HG02943 (cell line): ENCODE measurements around the gene PBX2.

Experiments used
- ATAC-seq: cut with Tn5 transposase; IDR thresholded peaks from one replicate; pipeline ENCODE4 v1.9.1; 2021; ENCODE audit warnings: mild to moderate bottlenecking, low read depth, moderate library complexity; ENCODE audit not compliant: unreplicated experiment

The PBX2 gene

DNA sequence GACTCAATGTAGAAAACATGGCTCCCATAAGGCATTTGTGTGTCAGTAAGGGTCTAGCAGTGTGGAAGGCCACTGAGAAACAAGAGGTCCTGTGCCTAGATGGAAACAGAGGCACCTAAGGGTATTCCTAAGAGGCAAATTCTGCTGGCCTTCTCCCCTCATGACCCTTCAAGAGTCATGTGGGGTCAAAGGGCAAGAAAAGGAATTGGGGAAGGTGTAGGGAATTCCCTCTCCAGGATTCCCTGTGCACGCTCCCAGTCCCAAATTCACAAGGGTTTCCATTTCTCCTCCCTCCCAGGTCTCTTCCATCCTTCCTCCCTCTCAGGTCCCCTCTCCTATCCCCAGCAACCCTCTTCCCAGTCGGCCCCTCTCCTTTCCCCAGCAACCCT is 14.7 kb downstream of the PBX2 start:
- no peak for ATAC-seq

DNA sequence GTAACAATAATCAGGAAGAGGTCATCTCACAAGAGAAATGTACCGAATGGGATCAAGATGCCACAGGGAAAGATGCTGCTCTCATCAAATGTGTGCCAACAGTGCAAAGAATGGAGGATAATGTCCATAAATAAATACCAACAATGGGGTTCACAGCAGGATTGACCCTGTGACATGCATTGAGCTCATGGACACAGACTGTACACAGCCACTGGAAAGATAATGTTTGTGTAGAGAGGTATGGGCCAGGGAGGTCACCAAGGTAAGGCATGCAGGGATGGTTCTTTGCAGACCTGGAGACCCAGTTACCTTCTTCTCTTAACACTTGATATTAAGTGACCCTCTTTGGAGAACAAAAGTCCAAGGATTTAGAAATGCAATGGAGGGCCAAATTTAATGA is 15.6 kb downstream of the PBX2 start:
- no peak for ATAC-seq

DNA sequence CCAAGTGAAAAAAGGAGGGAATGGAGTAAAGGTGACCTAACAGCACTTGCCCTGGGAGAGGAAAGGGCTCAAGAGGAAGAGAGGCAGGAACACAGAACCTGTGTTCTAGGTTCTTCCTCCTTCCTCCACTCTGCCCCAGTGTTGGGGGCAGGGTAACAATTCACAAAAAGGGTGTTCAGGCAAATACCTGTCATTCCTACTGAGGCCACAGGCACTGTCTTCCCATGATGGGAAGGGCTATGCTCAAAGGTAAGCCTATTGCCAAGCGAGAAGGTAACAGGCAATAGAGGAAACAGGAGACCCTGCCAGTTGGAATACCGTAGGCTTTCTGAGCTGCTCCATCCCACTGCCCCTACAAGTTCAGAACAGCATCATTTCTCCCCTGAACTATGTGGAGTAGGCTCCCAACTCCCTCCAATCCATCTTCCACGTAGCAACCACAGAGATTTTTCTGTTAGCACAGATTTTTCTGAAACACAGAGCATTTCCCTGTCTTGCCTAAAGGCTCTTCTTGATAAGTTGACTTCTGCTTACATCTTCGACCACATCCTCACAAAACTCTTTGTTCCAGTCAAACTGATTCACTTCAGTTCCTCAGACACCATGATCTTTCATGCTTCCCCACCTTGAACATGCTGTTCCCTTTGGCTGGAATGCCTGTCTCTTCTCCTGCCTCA is 16.8 kb downstream of the PBX2 start:
- ATAC-seq = no peak

DNA sequence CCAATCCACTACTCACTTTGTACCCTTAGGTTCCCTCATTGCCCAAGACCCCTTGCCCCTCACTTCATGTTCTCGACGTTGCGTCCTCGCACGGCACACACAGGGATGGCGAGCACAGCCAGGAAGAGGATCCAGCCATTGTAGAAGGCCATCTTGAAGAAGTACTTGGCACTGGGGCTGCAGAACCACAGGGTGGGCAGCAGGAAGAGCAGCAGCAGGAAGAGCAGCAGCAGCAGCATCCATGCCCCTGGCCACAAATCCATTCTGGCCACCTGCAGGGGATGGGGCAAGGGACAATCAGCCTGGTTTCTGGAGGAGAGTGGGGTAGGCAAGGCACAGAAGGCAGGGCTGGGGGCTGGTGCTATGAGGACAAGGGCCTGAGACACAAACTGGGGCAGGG is 18.8 kb downstream of the PBX2 start:
- no peak for ATAC-seq

DNA sequence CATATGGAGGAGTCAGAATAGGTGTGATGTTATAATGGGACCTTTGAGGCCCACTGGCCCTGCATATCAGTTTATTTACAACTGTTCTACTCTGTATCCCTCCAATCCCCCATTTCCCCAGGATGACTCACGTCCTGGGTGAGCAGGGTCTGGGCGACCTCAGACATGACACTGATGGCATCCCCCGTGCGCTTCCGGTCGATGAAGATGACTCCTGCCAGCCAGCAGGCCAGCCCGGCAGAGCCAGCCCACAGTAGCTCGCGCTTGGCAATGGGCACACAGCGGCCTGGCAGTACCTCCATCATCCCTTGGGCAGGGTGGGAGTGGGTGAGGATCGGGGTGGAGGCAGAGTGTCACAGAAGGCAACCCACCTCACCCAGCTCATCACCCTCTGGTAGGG is 19.7 kb downstream of the PBX2 start:
- ATAC-seq = no peak

DNA sequence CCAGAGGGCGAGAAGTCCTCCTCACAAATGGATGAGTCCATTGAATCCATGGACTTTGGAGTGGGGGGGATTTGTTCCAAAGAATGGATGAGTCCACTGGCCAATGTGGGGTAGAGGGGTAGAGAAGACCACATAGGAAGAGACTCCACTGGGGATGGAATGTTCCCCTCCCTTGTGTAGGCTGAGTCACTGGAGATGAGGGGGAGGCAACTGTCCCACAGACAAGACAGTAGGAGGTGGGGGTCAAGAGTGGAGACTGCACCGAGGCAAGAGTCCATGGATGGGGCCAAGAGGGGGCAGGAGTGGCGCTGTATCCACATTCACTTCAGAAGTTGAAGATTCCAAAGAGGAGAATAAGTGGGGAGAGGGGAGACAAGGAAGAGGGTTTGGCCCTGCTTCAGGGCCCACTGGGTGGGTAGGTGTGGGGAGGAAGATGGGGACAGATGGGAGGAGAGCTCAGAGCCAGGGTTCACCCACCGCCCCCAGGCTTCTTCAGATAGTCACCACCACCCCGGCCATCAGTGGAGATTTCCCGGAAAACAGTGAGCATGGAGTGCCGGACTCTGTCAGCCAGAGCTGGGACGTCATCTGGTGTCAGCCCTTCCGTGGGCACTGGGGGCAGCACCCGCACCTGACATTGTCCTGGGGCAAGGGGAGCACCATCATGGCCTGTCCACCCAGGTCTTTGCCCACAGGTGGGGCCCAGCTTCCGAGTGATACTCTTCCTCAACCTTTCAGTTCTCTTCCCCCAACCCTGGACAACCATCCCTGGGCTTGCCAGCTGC is 21.0 kb downstream of the PBX2 start:
- ATAC-seq = no peak

DNA sequence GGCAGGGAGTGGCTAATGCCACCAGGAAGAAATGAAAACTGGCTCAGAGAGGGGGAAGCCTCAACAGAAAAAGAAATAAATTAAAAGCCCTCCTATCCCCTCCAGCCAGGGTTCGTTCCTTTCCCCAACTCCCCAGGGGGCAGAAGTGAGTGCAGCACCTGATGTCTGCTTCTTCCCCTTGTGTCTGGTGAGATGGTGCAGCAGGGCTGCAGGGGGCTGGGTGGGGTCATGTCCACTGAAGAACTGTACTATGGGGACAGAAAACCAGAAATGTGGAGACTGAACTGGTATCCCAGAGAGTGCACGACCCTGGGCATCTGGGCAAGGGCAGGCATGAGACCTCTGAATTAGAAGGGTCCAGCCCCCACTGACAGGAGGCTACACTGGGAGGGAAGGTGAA is 21.7 kb downstream of the PBX2 start:
- ATAC-seq = no peak

DNA sequence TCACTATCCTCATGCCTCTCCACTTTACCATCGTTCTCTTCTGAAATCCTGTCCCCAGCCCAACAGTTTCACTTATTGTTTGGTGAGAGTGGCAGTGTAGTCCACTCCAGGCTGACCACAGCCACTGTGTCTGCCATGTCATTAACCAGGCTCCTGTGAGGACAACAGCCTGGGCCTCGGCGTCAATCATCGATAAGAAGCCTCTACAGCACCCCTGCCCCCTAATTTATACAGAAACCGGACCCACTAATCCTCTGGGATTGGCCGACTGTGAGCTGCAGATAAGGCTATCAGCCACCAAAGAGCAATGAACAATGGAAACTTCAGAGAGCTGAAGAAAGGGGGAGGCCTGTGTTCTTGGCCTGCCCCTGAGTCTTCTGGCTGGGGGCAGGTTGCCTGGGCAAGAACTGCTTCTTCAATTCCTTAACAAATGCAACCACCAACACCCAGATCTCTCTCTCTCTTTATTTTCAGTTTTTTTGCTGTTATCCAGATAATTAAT is 22.2 kb downstream of the PBX2 start:
- ATAC-seq = no peak

DNA sequence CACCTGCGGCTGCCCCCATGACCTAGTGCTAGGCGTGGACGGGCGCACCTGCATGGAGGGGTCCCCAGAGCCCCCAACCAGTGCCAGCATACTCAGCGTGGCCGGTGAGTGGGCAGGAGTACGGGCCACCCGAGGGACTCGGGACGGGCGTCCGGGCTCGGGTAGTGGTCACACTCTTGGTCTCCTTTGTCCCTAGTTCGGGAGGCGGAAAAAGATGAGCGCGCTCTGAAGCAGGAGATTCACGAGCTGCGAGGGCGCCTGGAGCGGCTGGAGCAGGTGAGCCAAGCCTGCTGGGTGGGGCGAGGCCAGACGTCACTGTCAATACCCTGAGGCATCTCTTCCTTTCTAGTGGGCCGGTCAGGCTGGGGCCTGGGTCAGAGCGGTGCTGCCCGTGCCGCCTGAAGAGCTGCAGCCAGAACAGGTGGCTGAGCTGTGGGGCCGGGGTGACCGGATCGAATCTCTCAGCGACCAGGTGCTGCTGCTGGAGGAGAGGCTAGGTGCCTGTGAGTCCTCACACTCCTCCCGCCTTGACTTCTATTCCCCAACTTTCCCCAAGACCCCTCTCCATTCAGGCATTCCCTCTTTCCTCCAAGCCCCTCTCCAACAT is 22.7 kb downstream of the PBX2 start:
- ATAC-seq = no peak

DNA sequence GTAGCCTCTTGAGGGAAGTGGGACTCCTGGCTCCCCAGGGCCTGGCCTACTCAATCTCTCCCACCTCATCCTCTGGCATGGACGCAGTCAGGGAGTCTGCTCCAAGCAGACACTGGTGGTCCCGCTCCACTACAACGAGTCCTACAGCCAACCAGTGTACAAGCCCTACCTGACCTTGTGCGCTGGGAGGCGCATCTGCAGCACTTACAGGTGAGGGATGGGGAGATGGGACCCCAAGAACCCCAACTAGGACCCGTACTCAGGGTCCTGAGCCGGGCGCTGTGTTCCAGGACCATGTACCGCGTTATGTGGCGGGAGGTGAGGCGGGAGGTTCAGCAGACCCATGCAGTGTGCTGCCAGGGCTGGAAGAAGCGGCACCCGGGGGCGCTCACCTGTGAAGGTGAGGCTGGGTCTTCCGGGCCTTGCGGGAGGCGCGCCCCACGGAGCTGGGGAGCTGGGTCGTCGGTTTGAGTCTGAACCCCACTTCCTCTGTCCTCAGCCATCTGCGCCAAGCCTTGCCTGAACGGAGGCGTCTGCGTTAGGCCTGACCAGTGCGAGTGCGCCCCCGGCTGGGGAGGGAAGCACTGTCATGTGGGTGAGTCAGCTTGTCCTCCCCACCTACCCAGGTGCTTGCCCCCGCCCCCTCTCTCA is 23.5 kb downstream of the PBX2 start:
- no peak for ATAC-seq

DNA sequence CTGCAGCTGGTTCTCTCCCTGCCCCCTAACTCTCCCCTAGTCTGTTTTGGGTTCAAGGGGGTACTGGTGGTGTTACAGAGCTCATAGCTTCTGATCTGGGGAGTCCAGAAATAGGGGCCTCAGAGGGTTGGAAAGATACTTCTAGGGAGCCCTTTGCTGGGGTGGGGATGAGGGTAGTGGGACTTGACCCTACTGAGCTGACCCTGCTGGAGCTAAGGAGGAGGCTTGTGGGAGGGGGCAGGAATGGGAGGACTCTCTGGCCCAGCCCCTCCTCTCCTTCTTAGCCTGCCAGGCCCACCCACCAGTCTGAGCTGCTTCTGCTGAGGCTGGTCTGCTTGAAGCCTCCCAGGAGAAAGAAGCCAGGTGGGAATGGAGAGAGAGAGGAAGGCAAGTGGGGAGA is 25.7 kb downstream of the PBX2 start, which contains the start of gene EGFL8:
TSS of gene EGFL8 (plus strand) at position 301 of the 400 bp plus-strand sequence. CDS start 1,571 bp downstream, outside the sequence.
- no peak for ATAC-seq

DNA sequence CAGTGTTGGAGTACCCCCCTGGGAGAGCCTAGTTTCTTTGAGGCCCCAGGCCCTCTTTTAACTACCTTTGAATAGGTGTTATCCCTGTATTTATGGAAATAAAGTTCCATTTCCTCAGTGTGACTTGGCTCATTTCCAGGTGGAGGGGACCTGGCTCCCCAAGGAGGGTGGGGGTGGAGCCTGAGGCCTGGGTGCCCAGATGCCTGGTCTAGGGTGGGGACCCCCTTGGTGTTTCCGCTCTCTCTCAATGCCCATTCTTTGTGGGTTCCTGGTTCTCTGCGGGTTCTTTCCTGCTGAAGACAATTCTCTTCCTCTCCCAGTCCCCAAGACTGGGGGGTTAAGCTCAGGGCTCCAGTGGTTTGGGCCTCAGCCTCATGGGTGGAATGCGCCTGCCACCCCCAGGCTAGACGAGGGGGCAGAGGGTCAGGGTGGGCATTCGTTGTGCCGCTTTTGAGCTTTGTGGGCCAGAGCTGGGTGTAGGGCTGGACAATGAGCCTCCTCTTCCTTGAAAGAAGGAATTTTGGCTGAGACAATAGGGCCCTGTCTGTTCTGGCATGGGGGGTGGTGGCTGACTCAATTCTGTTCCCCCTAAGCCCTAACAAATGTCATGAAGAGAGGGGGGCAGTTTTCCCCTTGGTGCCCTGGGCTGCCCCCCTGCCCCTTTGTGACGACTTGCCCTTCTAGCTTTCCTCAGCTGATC is 26.3 kb downstream of the PBX2 start:
- ATAC-seq = no peak

DNA sequence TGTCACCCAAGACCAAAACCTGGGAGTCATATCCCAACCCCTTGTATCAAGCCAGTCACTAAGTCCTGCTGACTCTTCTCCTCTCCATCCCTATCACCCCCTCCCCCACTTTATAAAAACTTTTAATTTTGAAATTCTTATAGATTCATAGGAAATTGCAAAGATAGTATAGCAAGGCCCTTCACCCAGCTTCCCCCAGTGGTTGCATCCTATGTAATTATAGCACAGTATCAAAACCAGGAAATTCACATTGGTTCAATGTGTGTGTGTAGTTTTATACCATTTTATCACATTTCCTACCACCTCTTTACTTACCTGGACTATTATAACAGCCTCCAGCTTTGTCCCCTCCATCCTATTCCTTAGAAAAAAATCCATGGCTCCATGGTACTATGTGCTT is 31.9 kb downstream of the PBX2 start:
- no peak for ATAC-seq

DNA sequence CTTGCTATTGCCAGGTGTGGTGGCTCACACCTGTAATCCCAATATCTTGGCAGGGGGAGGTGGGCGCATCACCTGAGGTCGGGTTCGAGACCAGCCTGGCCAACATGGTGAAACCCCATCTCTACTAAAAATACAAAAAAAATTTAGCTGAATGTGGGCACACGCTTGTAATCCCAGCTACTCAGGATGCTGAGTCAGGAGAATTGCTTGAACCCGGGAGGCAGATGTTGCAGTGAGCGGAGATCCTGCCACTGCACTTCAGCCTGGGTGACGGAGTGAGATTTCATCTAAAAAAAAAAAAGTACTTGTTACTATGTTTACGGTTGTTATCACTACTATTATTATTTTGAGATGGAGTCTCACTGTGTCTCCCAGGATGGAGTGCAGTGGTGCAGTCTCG is 33.1 kb downstream of the PBX2 start:
- ATAC-seq = no peak

DNA sequence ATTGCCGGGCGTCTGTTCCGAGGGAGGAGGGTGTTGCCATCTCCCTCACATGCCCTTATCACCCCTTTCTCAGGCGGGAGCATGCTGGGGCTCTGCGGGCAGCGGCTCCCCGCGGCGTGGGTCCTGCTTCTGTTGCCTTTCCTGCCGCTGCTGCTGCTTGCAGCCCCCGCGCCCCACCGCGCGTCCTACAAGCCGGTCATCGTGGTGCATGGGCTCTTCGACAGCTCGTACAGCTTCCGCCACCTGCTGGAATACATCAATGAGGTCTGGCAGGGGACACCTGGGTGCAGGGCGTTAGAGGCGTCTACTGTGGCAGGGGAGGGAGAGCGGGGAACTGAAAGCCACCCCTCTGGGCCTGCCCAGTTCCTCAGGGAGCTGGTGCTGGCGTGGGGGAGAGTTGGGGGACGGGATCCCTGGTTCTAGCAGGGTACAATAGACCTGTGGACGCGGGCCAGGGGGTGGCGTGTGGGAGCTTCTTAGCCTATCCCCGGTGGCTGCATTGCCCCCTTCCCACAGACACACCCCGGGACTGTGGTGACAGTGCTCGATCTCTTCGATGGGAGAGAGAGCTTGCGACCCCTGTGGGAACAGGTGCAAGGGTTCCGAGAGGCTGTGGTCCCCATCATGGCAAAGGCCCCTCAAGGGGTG is 35.4 kb downstream of the PBX2 start:
- ATAC-seq = peak; percentile 55

DNA sequence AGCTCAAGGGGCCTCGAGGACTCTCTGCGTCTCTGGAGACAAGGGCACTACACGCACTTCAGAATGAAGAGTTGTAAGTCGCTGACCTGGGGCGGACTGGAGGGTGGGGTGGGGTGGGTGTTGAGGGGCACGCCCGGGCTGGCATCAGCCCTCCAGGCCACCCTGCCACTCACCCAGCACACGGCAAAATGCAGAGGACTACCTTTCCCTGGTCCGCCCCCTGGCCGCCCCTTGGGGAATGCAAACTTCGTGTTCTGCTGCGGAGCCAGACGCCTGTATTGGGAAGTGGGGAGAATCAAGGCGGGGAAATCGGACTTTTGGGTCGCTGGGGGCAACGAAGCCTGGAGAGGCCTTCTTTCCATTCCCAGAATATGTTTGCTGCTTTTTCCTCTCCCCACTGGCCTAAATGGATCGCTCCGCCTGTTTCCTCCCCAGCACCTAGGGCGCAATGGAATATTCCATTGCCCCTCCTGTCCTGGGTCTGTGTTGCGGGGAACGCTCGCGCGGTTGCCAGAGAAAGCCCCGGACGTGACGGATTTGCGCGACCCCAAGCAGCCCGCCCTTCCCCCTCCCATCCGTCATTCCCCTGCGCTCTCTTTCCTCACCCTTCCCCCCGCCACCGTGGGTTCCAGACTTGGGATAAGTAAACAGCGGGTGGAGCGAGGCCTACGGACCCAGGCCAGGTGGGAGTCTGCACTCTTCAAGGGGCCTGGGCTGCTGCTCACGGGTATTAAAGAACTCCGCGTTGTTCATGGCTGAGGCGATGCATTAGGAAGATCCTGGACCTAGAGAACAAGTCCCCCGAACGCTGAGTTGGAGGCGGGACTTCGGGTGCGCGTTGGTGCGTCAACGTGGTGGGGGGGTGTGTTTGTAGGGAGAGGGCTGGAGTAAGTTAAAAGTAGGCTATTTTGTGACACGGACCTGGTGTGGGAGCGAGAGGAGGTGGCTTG is 36.2 kb downstream of the PBX2 start, which contains the start of gene PPT2:
TSS of gene PPT2 (plus strand) at position 578 of the 950 bp plus-strand sequence. CDS start 454 bp downstream, outside the sequence.
- peak; percentile 25 for ATAC-seq

DNA sequence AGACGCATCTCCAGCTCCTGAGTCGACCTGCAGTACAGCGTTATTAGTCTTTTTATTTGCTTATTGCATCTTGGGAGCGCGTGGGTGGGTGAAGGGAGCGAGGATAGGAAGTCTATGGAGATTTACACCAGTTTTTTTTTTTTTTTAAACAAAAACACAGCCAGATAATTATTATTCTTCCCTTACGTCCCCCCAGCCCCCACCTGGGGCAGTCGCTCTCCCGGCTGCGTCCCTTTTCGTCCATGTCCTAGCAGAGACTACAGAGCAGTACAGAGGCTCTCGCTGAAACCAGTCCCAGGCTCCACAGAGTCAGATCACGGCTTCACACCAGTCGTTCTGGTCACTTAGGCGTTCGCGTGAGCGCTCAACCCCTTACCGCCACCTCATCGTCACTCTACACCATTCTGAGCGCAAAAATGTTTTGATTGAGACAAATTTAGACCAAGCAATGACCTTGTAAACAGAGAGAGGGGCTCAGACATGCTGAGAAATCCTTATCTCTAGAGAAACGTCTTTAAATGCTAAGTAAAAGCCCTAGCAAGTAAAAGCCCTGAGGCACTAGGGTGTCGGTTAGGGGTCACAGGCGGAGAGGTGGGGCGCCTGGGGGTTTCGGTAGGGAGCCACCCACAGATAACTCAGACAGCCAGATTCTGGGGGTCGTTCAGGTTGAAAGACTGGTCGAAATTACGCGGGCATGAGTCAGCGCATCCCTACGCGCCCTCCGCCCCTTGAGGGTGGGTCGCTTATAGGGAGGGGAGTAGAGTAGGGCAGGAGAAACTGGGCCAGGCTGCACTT is 37.0 kb downstream of the PBX2 start:
- ATAC-seq = no peak
